ENCODE data around the gene GOLM1.

DNA sequence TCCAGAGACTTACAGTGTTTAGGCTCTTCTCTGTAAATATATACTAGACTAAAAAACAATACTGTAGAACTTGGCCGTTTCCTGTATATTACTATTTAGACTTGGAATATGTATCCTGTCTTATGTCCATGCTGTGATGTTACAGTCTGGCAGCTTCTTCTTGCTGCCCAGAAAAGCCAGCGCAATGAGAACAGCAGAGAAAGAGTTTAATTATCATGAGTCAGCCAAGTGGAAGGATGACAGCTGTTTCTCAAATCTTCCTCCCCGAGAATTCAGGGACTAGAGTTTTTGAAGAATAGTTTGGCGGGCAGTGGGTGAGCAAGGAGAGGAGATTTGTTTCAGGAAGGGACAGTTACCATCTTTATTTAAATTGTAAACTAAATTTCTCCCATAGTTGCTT lies 120.9 kb downstream of the GOLM1 start:
- TF ChIP-seq CTCF (IDR thresholded peaks at IDR 0.05), result no peak
- no peak for TF ChIP-seq POLR2A (IDR thresholded peaks at IDR 0.05)

Data from heart left ventricle (tissue), 13 donors.